Neural cell (in vitro differentiated cells): Measurements from ENCODE around the gene NDUFB1. TPM values are rescaled to one million over a fixed set of nuclear protein-coding genes. Genes with fewer than 3 reads are reported as not detected.

Experiments
- H2AFZ ChIP-seq: fragments of 200-600, 300-800 bp; sonication (generic), shearing (Covaris generic); 2 replicates; pipeline ENCODE4 v1.6.0; 2014; ENCODE audit warnings: low read depth, mild to moderate bottlenecking, antibody characterized with exemption, low read length, moderate library complexity
- H3F3A ChIP-seq: fragments of 200-600 bp; shearing (Covaris generic); 2 replicates; pipeline ENCODE4 v1.6.1; 2016; ENCODE audit warnings: mild to moderate bottlenecking, moderate library complexity, mixed read lengths, antibody characterized with exemption, low read length; ENCODE audit not compliant: insufficient read depth, poor library complexity, severe bottlenecking
- H3K27ac ChIP-seq: fragments of 200-600, 300-800 bp; sonication (generic), shearing (Covaris generic); 2 replicates; pipeline ENCODE4 v1.5.1; 2014; ENCODE audit warnings: mild to moderate bottlenecking, low read length, moderate library complexity
- H3K27me3 ChIP-seq: fragments of 300-800, 200-600 bp; sonication (generic), shearing (Covaris generic); 2 replicates; pipeline ENCODE4 v1.6.0; 2014; ENCODE audit warnings: mild to moderate bottlenecking, low read depth, low read length, moderate library complexity; ENCODE audit not compliant: insufficient read depth
- H3K36me3 ChIP-seq: fragments of 300-800, 200-600 bp; sonication (generic), shearing (Covaris generic); 2 replicates; pipeline ENCODE4 v1.5.1; 2014; ENCODE audit warnings: mild to moderate bottlenecking, antibody characterized with exemption, low read length, moderate library complexity; ENCODE audit not compliant: insufficient read depth
- H3K4me2 ChIP-seq: fragments of 300-800, 200-600 bp; sonication (generic), shearing (Covaris generic); 2 replicates; pipeline ENCODE4 v1.6.0; 2014; ENCODE audit warnings: mild to moderate bottlenecking, low read length
- H3K4me3 ChIP-seq: fragments of 300-800, 200-600 bp; sonication (generic), shearing (Covaris generic); 2 replicates; pipeline ENCODE4 v1.5.1; 2014; ENCODE audit warnings: mild to moderate bottlenecking, low read length, moderate library complexity
- H3K79me2 ChIP-seq: fragments of 200-600 bp; shearing (Covaris generic); replicated peaks from 2 replicates; pipeline ENCODE4 v1.6.0; 2014; ENCODE audit warnings: mild to moderate bottlenecking, low read length, moderate library complexity; ENCODE audit not compliant: insufficient read depth
- H3K9ac ChIP-seq: fragments of 300-800, 200-600 bp; sonication (generic), shearing (Covaris generic); 2 replicates; pipeline ENCODE4 v1.6.1; 2016; ENCODE audit warnings: mild to moderate bottlenecking, low read length, mixed read lengths
- H3K9me2 ChIP-seq: fragments of 200-600 bp; shearing (Covaris generic); 2 replicates; pipeline ENCODE4 v1.6.1; 2016; ENCODE audit warnings: mild to moderate bottlenecking, low read length, mixed read lengths; ENCODE audit not compliant: insufficient read depth
- H3K9me3 ChIP-seq: fragments of 200-600, 300-800 bp; sonication (generic), shearing (Covaris generic); 2 replicates; pipeline ENCODE4 v1.6.1; 2016; ENCODE audit warnings: mild to moderate bottlenecking, mixed run types, low read length, moderate library complexity, mixed read lengths
- H4K20me1 ChIP-seq: fragments of 200-600 bp; shearing (Covaris generic); 2 replicates; pipeline ENCODE4 v1.6.1; 2016; ENCODE audit warnings: mild to moderate bottlenecking, mixed run types; ENCODE audit not compliant: insufficient read depth
- EP300 ChIP-seq: fragments of 450-650 bp; conservative IDR thresholded peaks from 2 replicates; pipeline ENCODE4 v1.6.1; 2014; ENCODE audit warnings: antibody characterized with exemption, mild to moderate bottlenecking, moderate library complexity; ENCODE audit not compliant: poor library complexity, severe bottlenecking
- EZH2 ChIP-seq: fragments of 200-600, 300-800 bp; shearing (Covaris generic), sonication (generic); IDR thresholded peaks from 2 replicates; pipeline ENCODE4 v1.6.1; 2014; ENCODE audit warnings: antibody characterized with exemption, low read length, borderline replicate concordance, mild to moderate bottlenecking; ENCODE audit not compliant: insufficient read depth, poor library complexity, severe bottlenecking
- POLR2AphosphoS5 ChIP-seq: IDR thresholded peaks from 2 replicates; pipeline ENCODE4 v1.6.1; 2012
- RAD21 ChIP-seq: fragments of 450-650 bp; conservative IDR thresholded peaks from 2 replicates; pipeline ENCODE4 v1.6.1; 2014; ENCODE audit warnings: antibody characterized with exemption, mild to moderate bottlenecking, moderate library complexity
- SMC3 ChIP-seq: fragments of 450-650 bp; conservative IDR thresholded peaks from 2 replicates; pipeline ENCODE4 v1.6.1; 2014; ENCODE audit warnings: antibody characterized with exemption, mild to moderate bottlenecking, moderate library complexity; ENCODE audit not compliant: poor library complexity
- TAF1 ChIP-seq: IDR thresholded peaks from 2 replicates; pipeline ENCODE4 v1.6.1; 2012; ENCODE audit warnings: low read depth
- polyA plus RNA-seq: library from polyadenylated mRNA; depleted of rRNA; stranded (reverse); fragments of >200 nt; gene quantifications from 2 replicates; pipeline ENCODE4 v1.2.3, GENCODE V29; 2014
- TF ChIP-seq, protein P1 (sequence below): fragments of 450-650 bp; IDR thresholded peaks from 2 replicates; pipeline ENCODE4 v1.5.1; 2014; ENCODE audit warnings: antibody characterized with exemption, mild to moderate bottlenecking, moderate library complexity; ENCODE audit not compliant: poor library complexity, severe bottlenecking
- TF ChIP-seq, protein P2 (sequence below): IDR thresholded peaks from 2 replicates; pipeline ENCODE4 v1.6.1; 2012; ENCODE audit warnings: borderline replicate concordance

Gene NDUFB1
- polyA plus RNA-seq, 1 donor from 2014 or later: 1,224 TPM

GRCh38 chr14:92122351-92122677, 808 bp upstream of the NDUFB1 start:
- H3K4me3 ChIP-seq: peak overlapping the region; percentile 95
- peak overlapping the region; percentile 98 for H3K27ac ChIP-seq
- H3K79me2 ChIP-seq: peaks cover 30% of the 10 kb centered on the region
- TF ChIP-seq, protein P1, sequence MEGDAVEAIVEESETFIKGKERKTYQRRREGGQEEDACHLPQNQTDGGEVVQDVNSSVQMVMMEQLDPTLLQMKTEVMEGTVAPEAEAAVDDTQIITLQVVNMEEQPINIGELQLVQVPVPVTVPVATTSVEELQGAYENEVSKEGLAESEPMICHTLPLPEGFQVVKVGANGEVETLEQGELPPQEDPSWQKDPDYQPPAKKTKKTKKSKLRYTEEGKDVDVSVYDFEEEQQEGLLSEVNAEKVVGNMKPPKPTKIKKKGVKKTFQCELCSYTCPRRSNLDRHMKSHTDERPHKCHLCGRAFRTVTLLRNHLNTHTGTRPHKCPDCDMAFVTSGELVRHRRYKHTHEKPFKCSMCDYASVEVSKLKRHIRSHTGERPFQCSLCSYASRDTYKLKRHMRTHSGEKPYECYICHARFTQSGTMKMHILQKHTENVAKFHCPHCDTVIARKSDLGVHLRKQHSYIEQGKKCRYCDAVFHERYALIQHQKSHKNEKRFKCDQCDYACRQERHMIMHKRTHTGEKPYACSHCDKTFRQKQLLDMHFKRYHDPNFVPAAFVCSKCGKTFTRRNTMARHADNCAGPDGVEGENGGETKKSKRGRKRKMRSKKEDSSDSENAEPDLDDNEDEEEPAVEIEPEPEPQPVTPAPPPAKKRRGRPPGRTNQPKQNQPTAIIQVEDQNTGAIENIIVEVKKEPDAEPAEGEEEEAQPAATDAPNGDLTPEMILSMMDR: no peak
- TF ChIP-seq EP300 (no peak), SMC3 (peak; percentile 31), POLR2AphosphoS5 (no peak), EZH2 (no peak), RAD21 (peak; percentile 9)
- peak overlapping the region; percentile 86 for H3K4me2 ChIP-seq
- H4K20me1 ChIP-seq: no peaks in the 10 kb centered on the region
- H3K9me3 ChIP-seq: no peaks in the 10 kb centered on the region
- no peaks in the 10 kb centered on the region for H3K36me3 ChIP-seq
- peaks cover 4% of the 10 kb centered on the region for H3F3A ChIP-seq
- peak overlapping the region; percentile 99 for H3K9ac ChIP-seq
- no peaks in the 10 kb centered on the region for H3K27me3 ChIP-seq
- H3K9me2 ChIP-seq: no peaks in the 10 kb centered on the region
- peak overlapping the region; percentile 96 for H2AFZ ChIP-seq

DNA sequence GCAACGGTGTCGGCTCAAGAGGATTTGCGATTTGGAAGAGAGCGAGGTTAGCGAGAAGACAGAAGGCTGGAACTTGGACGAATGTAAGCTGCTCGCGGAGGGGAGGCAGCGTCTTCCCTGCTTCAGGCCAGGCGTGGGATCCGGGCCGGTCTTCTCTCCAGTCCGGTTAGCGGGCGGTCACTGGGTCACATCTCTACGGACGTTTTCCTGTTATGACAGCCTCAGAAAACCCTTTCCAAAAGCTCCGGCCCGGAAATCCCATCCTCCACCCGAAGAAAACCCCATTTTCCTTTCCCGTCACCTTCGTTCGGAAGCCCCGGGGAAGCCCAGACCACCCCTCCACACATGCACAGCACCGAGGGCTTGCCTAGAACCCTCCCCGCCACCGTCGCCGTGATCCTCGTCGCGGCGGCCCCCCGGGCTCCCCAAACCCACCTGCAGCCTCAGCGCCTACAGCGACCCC, 268 bp downstream of the NDUFB1 start:
- H3F3A ChIP-seq: peaks cover 4% of the 10 kb centered on the region
- H4K20me1 ChIP-seq: no peaks in the 10 kb centered on the region
- peak overlapping the region; percentile 95 for H3K4me3 ChIP-seq
- no peaks in the 10 kb centered on the region for H3K9me2 ChIP-seq
- H3K9me3 ChIP-seq: no peaks in the 10 kb centered on the region
- peaks cover 30% of the 10 kb centered on the region for H3K79me2 ChIP-seq
- H3K27me3 ChIP-seq: no peaks in the 10 kb centered on the region
- no peaks in the 10 kb centered on the region for H3K36me3 ChIP-seq
- H3K27ac ChIP-seq: peak overlapping the region; percentile 98
- peak overlapping the region; percentile 99 for H3K9ac ChIP-seq
- no peak overlapping the region for H3K4me2 ChIP-seq
- TF ChIP-seq POLR2AphosphoS5: no peak
- TF ChIP-seq, protein P2, sequence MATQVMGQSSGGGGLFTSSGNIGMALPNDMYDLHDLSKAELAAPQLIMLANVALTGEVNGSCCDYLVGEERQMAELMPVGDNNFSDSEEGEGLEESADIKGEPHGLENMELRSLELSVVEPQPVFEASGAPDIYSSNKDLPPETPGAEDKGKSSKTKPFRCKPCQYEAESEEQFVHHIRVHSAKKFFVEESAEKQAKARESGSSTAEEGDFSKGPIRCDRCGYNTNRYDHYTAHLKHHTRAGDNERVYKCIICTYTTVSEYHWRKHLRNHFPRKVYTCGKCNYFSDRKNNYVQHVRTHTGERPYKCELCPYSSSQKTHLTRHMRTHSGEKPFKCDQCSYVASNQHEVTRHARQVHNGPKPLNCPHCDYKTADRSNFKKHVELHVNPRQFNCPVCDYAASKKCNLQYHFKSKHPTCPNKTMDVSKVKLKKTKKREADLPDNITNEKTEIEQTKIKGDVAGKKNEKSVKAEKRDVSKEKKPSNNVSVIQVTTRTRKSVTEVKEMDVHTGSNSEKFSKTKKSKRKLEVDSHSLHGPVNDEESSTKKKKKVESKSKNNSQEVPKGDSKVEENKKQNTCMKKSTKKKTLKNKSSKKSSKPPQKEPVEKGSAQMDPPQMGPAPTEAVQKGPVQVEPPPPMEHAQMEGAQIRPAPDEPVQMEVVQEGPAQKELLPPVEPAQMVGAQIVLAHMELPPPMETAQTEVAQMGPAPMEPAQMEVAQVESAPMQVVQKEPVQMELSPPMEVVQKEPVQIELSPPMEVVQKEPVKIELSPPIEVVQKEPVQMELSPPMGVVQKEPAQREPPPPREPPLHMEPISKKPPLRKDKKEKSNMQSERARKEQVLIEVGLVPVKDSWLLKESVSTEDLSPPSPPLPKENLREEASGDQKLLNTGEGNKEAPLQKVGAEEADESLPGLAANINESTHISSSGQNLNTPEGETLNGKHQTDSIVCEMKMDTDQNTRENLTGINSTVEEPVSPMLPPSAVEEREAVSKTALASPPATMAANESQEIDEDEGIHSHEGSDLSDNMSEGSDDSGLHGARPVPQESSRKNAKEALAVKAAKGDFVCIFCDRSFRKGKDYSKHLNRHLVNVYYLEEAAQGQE: peak; percentile 20
- H2AFZ ChIP-seq: peak overlapping the region; percentile 96

GRCh38 chr14:92109490-92109889, 12.0 kb downstream of the NDUFB1 start:
- Histone ChIP-seq H3K36me3 (no peaks in the 10 kb centered on the region), H3K9me2 (no peaks in the 10 kb centered on the region), H3K4me2 (no peak overlapping the region), H3K9me3 (no peaks in the 10 kb centered on the region), H3K27me3 (no peaks in the 10 kb centered on the region), H3K27ac (no peak overlapping the region), H3K9ac (no peak overlapping the region), H2AFZ (no peak overlapping the region), H3F3A (no peaks in the 10 kb centered on the region), H3K4me3 (no peak overlapping the region), H4K20me1 (no peaks in the 10 kb centered on the region), H3K79me2 (peaks cover 17% of the 10 kb centered on the region)
- TF ChIP-seq POLR2AphosphoS5: no peak
- TF ChIP-seq EP300: no peak
- TF ChIP-seq, protein P2: no peak
- TF ChIP-seq TAF1: no peak
